ENCODE measurements around the gene SYT6.

Gene SYT6

DNA sequence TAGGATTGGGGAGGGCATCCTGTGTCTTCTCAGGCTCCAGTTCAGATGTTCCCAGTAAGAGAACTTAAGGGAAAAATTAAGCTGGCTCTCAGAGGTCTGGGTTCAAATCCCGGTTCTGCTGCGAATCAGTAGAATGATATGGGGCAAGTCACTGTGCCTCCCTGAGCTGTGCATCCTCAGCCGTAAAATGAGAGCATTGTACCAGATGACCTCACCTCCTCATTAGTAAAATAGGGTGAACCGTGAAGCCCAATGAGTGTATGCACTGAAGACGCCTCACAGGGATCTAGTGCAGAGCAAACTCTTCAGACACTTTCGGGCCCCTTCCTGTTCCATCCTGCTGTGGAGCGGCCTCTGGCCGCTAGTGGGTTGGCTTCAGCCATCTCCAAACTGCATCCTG is 36.0 kb downstream of the SYT6 start:
- peaks cover 64% of the 10 kb centered on the region for H3K27me3 ChIP-seq (ENCODE audit: insufficient read depth, low read length)
- H3K4me3 ChIP-seq (ENCODE audit: low read depth, low read length), result no peak overlapping the region
- no peak overlapping the region for H2AFZ ChIP-seq (ENCODE audit: low read length, unreplicated experiment)
- H3K79me2 ChIP-seq (ENCODE audit: control insufficient read depth, insufficient read depth, low read length, unreplicated experiment), result no peaks in the 10 kb centered on the region
- no peak overlapping the region for H3K27ac ChIP-seq (ENCODE audit: low read depth, low read length)
- H3K36me3 ChIP-seq (ENCODE audit: insufficient read depth, low read length), result no peaks in the 10 kb centered on the region
- no peaks in the 10 kb centered on the region for H3K4me1 ChIP-seq (ENCODE audit: control insufficient read depth, insufficient read depth, low read length, unreplicated experiment)

DNA sequence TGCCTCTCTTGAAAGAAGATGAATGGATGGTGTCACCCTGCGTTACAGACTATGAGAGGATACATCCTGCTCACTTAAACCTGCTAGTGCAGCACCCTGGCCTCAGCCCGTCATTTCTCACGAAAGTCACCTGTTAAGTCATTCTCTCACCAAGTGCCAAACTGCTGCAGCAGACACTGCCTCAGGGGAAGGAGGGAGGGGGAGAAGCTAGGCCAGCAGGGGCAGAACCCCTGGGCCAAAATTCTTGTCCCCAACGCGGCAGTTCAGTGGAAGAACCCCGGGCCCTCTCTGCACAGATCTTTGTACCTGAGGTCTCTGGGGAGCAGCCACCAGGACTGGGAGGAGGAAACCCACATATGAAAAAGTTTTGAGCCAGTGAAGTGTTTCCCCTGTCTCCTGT is 37.6 kb downstream of the SYT6 start:
- H3K36me3 ChIP-seq (ENCODE audit: insufficient read depth, low read length), result no peaks in the 10 kb centered on the region
- no peaks in the 10 kb centered on the region for H3K79me2 ChIP-seq (ENCODE audit: control insufficient read depth, insufficient read depth, low read length, unreplicated experiment)
- H3K4me1 ChIP-seq (ENCODE audit: control insufficient read depth, insufficient read depth, low read length, unreplicated experiment), result no peaks in the 10 kb centered on the region
- no peak overlapping the region for H3K4me3 ChIP-seq (ENCODE audit: low read depth, low read length)
- H3K27me3 ChIP-seq (ENCODE audit: insufficient read depth, low read length), result peaks cover 64% of the 10 kb centered on the region
- no peak overlapping the region for H3K27ac ChIP-seq (ENCODE audit: low read depth, low read length)
- H2AFZ ChIP-seq (ENCODE audit: low read length, unreplicated experiment), result no peak overlapping the region

DNA sequence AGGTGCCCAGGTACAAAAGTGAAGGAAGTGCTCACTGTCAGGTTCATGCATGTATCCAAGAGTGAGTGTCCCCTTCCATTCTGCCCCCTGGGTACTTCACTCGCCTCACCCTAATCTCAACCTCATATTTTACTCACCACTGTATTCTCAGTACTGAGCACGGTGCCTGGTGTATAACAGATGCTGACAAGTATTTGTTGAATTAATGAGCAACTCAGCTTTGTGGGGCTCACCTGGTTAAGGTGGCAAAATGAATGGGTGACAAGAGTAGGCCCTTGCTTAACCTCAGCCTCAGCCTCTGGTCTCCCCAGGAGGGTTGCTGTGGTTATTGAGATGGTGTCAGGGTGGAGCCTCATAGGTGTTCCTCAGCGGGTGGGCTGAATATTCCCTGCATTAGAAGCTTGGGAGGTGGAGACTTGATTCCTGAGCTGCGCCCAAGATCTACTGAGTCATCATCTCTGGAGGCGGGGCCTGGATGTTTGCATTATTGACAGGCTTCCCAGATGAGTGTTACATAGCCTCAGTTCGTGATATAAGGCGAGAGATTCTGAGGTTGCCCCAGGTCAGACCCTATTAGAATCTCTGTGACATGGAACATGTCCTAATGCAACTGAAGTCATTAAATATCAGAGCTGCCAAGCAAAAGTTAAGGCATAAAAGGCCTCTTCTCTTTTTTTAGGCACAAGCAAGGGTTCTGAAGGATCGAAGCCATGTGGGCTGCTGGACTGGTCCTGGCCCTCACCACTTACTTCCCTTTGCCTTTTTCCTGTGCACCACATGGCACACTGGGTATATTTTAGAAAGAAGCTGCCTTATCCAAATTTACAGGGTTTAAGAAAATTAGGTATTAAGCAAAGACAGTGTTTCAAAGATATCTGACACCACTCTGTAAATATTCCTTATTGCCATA is 39.2 kb downstream of the SYT6 start:
- Histone ChIP-seq H3K27me3 (ENCODE audit: insufficient read depth, low read length) (peaks cover 67% of the 10 kb centered on the region), H3K4me1 (ENCODE audit: control insufficient read depth, insufficient read depth, low read length, unreplicated experiment) (no peaks in the 10 kb centered on the region), H3K4me3 (ENCODE audit: low read depth, low read length) (no peak overlapping the region), H3K27ac (ENCODE audit: low read depth, low read length) (no peak overlapping the region), H3K79me2 (ENCODE audit: control insufficient read depth, insufficient read depth, low read length, unreplicated experiment) (no peaks in the 10 kb centered on the region), H3K36me3 (ENCODE audit: insufficient read depth, low read length) (no peaks in the 10 kb centered on the region), H2AFZ (ENCODE audit: low read length, unreplicated experiment) (no peak overlapping the region)

DNA sequence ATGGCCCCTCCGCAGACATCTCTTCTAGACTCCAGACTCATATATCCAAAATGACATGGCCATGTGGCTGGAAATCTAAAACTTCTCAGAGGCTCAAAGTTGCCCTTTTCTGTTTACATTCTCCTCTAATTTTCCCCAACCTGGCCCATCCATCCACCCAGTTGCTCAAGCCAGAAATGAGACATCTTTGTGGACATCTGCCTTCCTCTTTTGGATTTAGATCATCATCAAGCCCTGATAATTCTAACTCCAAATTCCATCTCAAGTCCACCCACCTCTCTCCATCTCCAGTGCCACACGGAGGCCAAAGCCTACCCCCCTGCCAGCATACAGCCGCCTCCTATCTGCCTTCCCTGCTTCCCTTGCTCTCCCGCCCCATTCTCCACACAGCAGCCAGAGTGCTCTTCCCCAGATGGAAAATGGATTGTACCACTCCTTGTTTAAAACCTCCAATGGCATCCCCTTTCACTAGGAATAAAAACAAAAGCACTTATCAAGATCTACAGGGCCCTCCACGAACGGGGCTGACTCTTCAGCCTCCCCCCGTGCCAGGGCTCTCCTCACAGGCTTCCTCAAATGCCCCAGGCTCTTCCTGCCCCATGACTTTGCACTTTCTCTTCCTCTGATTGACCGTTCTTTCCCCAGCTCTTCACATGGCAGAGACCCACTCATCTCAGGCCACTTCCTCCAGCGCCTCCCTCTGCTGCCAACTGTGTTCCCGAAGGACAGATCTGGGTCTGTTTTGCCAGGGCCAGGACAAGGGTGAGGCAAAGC is 40.1 kb downstream of the SYT6 start:
- Histone ChIP-seq H3K4me1 (ENCODE audit: control insufficient read depth, insufficient read depth, low read length, unreplicated experiment) (no peaks in the 10 kb centered on the region), H3K27ac (ENCODE audit: low read depth, low read length) (no peak overlapping the region), H3K36me3 (ENCODE audit: insufficient read depth, low read length) (no peaks in the 10 kb centered on the region), H2AFZ (ENCODE audit: low read length, unreplicated experiment) (no peak overlapping the region), H3K79me2 (ENCODE audit: control insufficient read depth, insufficient read depth, low read length, unreplicated experiment) (no peaks in the 10 kb centered on the region), H3K27me3 (ENCODE audit: insufficient read depth, low read length) (peaks cover 67% of the 10 kb centered on the region), H3K4me3 (ENCODE audit: low read depth, low read length) (no peak overlapping the region)

DNA sequence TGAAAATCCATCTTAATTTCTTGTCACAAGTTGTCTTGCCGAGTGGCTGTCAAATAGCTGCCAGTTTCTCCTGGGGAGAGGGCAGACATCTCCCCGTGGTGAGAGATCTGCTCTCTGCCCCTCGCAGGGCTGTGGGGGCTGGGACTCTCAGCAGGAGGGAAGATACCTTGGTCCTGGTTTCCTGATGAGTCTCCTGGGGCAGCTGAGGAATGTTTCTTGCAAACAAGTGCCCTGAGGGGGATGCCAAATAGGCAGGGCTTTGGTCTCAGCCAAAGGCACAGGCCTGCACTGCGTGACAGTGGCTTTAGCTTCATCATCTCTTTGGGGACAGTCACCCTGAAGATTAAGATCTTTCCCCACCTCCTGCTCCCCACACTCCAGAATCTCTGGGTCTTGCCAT is 40.9 kb downstream of the SYT6 start:
- Histone ChIP-seq H3K27me3 (ENCODE audit: insufficient read depth, low read length) (peaks cover 71% of the 10 kb centered on the region), H3K4me3 (ENCODE audit: low read depth, low read length) (no peak overlapping the region), H3K79me2 (ENCODE audit: control insufficient read depth, insufficient read depth, low read length, unreplicated experiment) (no peaks in the 10 kb centered on the region), H3K27ac (ENCODE audit: low read depth, low read length) (no peak overlapping the region), H2AFZ (ENCODE audit: low read length, unreplicated experiment) (no peak overlapping the region), H3K36me3 (ENCODE audit: insufficient read depth, low read length) (no peaks in the 10 kb centered on the region), H3K4me1 (ENCODE audit: control insufficient read depth, insufficient read depth, low read length, unreplicated experiment) (no peaks in the 10 kb centered on the region)

DNA sequence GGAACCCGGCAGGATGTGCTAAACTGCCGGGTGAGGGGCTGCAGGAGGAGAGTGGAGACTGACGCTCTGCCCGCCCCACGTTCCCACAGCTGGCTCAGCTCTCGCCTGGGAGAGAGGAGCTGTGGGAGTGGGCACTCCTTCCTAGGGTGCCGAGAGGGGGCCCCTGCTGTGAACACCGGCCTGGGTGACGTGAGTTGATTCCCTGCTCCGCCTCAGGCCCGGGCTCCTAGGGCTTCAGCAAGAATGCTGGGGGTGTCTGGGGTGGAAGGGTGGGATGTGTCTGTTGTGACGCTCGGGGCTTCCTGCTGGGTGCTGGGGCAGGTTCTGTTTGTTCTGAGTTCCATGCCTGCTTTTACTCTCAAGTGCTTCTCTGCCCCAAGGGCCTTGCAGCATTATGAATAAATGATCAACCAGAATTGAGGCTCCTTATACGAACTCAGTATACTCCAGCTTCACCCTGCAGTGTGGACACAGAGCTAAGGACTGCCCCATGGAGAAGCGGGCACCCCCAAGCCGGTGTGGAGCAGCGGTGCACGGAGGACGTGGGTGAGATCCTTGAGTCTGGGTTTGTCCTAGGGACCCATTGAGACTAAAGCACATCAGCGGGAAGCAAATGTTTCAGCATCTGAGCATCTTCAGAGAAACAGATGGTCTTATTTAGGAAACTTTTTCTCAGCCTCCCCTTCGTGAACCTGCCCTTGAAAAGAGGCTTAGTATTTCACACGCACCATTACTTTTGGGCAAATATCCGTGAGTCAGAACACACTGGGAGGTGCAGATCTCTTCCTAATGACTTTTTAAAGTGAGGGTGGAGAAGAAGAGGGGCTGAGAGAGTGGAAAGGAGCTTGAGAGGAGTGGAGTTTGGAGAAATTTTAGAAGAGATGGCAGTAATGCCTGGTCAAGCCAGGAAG is 41.7 kb downstream of the SYT6 start:
- no peaks in the 10 kb centered on the region for H3K36me3 ChIP-seq (ENCODE audit: insufficient read depth, low read length)
- H3K27me3 ChIP-seq (ENCODE audit: insufficient read depth, low read length), result peaks cover 67% of the 10 kb centered on the region
- H2AFZ ChIP-seq (ENCODE audit: low read length, unreplicated experiment), result no peak overlapping the region
- H3K27ac ChIP-seq (ENCODE audit: low read depth, low read length), result no peak overlapping the region
- no peaks in the 10 kb centered on the region for H3K4me1 ChIP-seq (ENCODE audit: control insufficient read depth, insufficient read depth, low read length, unreplicated experiment)
- no peak overlapping the region for H3K4me3 ChIP-seq (ENCODE audit: low read depth, low read length)
- H3K79me2 ChIP-seq (ENCODE audit: control insufficient read depth, insufficient read depth, low read length, unreplicated experiment), result no peaks in the 10 kb centered on the region

DNA sequence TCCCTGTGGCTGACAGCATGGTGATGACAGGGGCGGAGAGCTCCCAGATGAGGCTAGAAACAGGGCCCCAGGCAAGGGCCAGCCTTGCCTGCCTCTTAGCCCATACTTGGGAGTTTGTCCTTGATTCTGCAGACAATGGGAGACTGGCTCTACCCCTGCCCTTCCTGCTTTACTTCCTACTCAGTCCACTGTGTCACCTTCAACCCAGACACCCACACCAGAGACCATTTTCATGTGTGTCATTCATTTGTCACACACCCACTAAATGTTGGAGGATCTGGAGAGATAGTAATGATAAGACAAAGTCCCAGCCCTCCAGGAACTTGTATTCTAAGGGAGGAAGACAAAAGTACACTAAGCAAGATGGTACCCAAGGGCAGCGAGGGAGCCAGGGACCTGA is 43.7 kb downstream of the SYT6 start:
- H3K27me3 ChIP-seq (ENCODE audit: insufficient read depth, low read length), result peaks cover 74% of the 10 kb centered on the region
- no peak overlapping the region for H3K4me3 ChIP-seq (ENCODE audit: low read depth, low read length)
- H3K27ac ChIP-seq (ENCODE audit: low read depth, low read length), result no peak overlapping the region
- H3K4me1 ChIP-seq (ENCODE audit: control insufficient read depth, insufficient read depth, low read length, unreplicated experiment), result no peaks in the 10 kb centered on the region
- H2AFZ ChIP-seq (ENCODE audit: low read length, unreplicated experiment), result no peak overlapping the region
- H3K36me3 ChIP-seq (ENCODE audit: insufficient read depth, low read length), result no peaks in the 10 kb centered on the region
- no peaks in the 10 kb centered on the region for H3K79me2 ChIP-seq (ENCODE audit: control insufficient read depth, insufficient read depth, low read length, unreplicated experiment)

DNA sequence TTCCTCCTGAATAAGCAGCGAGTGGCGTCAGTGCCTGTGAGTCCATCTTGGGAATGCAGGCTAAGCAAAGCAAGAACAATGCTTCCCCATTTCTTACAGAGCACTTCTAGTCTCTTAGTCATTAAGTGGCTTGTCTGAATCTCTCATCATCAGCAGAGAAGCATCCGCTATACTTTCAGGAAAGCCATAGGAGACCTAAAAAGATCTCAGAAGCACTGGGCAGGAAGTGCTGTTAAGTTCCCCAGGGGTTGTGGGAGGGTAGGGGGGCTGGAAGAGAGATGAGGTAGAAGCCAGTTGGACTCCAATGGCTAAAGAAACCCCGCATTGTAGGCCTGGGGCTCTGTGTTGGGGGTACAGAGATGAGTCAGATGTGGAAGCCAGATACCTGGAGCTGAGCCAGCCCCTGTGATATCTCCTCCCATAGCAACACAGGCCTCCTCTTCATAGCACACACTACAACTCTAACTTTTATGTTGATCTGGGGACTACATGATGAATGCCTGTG is 44.9 kb downstream of the SYT6 start:
- H2AFZ ChIP-seq (ENCODE audit: low read length, unreplicated experiment), result no peak overlapping the region
- no peaks in the 10 kb centered on the region for H3K36me3 ChIP-seq (ENCODE audit: insufficient read depth, low read length)
- no peaks in the 10 kb centered on the region for H3K79me2 ChIP-seq (ENCODE audit: control insufficient read depth, insufficient read depth, low read length, unreplicated experiment)
- H3K27ac ChIP-seq (ENCODE audit: low read depth, low read length), result no peak overlapping the region
- H3K4me1 ChIP-seq (ENCODE audit: control insufficient read depth, insufficient read depth, low read length, unreplicated experiment), result no peaks in the 10 kb centered on the region
- H3K27me3 ChIP-seq (ENCODE audit: insufficient read depth, low read length), result peaks cover 83% of the 10 kb centered on the region
- no peak overlapping the region for H3K4me3 ChIP-seq (ENCODE audit: low read depth, low read length)

DNA sequence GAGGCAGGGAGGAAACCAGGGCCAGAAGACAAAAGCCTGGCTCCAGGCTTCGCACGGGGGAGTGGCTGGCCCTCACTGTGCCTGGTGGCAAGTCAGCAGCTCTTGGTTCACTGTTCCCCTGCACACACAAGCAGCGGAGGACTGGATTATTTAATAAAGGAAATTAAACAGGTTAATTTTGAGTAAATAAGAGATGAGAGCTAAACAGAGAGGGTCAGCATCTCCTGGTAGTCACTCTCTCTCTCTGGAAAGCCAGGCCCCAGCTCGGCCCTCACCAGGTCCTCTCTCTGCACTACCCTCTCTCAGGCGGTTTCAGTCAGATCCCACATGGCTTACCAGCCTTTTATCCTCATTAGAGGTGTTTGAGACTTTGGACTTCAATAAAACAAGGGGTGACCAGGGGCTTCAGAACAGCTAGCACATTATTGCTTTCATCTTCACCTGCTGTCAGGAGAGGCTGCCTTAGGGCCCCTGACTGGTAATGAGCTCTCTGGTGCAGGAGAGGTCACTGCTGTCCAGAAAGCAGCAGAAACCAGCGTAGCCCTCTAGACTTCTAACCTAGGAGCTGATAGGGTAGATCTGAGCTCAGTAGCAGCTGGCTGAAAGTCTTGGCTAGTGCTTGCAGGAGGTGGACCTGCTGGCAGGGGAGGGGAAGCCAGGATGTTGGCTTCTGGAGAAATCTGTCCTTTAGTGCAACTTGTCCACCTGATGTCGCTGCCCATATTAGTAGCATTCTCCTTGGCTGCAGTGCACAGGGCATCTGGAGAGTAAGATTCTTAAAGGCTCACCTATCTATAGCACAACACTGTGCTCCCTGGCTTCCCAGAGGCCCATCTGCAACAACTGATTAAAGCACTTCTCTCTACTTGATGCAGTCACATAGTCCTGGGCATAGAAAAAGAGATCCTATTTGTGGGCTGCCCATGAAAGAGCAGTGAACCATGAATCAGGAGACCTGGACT is 45.9 kb downstream of the SYT6 start:
- Histone ChIP-seq H3K27ac (ENCODE audit: low read depth, low read length) (no peak overlapping the region), H3K4me1 (ENCODE audit: control insufficient read depth, insufficient read depth, low read length, unreplicated experiment) (no peaks in the 10 kb centered on the region), H2AFZ (ENCODE audit: low read length, unreplicated experiment) (no peak overlapping the region), H3K4me3 (ENCODE audit: low read depth, low read length) (no peak overlapping the region), H3K36me3 (ENCODE audit: insufficient read depth, low read length) (no peaks in the 10 kb centered on the region), H3K27me3 (ENCODE audit: insufficient read depth, low read length) (peaks cover 87% of the 10 kb centered on the region), H3K79me2 (ENCODE audit: control insufficient read depth, insufficient read depth, low read length, unreplicated experiment) (no peaks in the 10 kb centered on the region)

Measured in ACC112 (cell line).